A549 treated with ZK216348 at 1 μM for 4 hours (cell line): Measurements from ENCODE around the gene NPAP1. TPM values are rescaled to one million over a fixed set of nuclear protein-coding genes. Genes with fewer than 3 reads are reported as not detected.

Experiments used
- total RNA-seq: library from RNA; stranded (reverse); fragments of 200-300 nt; extraction: Qiagen RNA extraction; gene quantifications from 5 replicates; pipeline ENCODE4 v1.2.3, GENCODE V29; 2022; ENCODE audit warnings: low read depth

The NPAP1 gene, protein sequence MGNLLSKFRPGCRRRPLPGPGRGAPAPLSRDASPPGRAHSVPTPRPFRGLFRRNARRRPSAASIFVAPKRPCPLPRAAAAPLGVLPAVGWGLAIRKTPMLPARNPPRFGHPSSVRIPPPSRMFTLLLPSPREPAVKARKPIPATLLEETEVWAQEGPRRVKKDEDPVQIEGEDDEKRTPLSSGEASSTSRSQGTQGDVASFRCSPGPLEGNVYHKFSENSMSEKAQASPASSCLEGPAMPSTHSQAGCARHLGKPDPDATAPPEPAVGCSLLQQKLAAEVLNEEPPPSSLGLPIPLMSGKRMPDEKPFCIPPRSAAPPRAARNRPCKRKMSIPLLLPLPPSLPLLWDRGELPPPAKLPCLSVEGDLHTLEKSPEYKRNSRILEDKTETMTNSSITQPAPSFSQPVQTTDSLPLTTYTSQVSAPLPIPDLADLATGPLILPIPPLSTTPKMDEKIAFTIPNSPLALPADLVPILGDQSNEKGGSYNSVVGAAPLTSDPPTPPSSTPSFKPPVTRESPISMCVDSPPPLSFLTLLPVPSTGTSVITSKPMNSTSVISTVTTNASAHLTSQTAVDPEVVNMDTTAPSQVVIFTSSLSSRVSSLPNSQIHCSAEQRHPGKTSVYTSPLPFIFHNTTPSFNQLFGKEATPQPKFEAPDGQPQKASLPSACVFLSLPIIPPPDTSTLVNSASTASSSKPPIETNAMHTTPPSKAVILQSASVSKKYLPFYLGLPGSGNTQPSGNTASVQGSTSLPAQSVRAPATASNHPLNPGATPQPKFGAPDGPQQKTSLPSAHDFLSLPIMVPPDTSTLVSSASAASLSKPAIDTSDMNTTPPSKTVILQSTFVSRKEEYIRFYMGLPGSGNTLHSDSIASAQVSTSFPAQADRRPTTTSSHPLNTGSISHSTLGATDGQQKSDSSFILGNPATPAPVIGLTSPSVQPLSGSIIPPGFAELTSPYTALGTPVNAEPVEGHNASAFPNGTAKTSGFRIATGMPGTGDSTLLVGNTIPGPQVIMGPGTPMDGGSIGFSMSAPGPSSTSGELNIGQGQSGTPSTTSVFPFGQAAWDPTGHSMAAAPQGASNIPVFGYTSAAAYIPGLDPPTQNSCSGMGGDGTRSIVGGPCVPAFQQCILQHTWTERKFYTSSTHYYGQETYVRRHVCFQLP
- total RNA-seq, result not detected in 5 replicates

DNA sequence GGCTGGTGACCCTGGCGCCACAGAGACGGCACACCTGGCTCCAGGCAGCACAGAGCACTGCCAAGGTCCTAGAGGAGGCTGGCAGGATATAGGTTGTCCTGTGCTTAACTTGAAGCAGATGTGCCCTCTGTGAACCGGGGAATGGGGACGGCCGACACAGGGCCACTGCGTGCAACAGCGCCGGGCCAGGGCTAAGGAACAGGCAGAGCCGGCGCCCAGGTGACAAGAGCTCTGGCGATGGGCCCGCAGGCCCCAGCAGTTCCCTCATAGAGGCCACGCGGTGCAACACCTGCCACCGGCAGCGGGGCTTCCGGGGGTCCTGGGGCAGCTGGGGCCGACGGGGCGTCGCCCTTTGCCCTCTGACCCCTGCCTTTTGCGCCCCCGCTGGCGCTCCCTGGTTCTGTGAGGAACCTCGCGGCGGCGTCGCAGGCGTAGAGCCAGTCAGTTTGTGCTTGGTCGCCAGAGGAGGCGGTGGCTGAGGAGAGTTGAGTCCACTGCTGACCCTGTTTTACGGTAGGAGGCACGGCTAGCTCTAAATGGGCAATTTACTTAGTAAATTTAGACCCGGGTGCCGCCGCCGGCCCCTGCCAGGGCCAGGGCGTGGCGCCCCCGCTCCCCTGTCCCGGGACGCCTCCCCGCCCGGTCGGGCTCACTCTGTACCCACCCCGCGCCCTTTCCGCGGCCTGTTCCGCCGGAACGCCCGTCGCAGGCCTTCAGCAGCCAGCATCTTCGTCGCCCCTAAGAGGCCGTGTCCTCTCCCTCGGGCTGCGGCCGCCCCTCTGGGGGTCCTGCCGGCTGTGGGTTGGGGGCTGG lies at the start of gene NPAP1:
NPAP1 (plus strand) TSS at position 444 of the 813 bp plus-strand sequence; CDS start at position 537, 93 bp downstream.

